ENCODE measurements around the gene HOXB2. TPM values are rescaled to one million over a fixed set of nuclear protein-coding genes. Genes with fewer than 3 reads are reported as not detected.

Gene HOXB2
- polyA plus RNA-seq, 3 donors = 1.6 to 3.8 (median 3.3) TPM

- peaks cover 8 to 40% of the 10 kb centered on the region in 2 donors for H3K36me3 Mint-ChIP-seq
- Histone ChIP-seq H3K27ac (ENCODE audit: low read depth in 1 of 2, low read length in 2 of 2) (no peak overlapping the region), H3K4me2 (replicated peaks; ENCODE audit: extremely low read depth, low read length, poor library complexity, severe bottlenecking) (no peak overlapping the region), H3K9ac (ENCODE audit: insufficient read depth, low read length, poor library complexity, severe bottlenecking) (no peak overlapping the region), H3K9me3 (replicated peaks in 1 of 2; ENCODE audit: control insufficient read depth in 1 of 2, insufficient read depth in 1 of 2, low read length in 2 of 2) (peaks cover 0 to 14% of the 10 kb centered on the region in 2 donors), H2AFZ (ENCODE audit: insufficient read depth, low read depth, low read length, poor library complexity, severe bottlenecking) (no peak overlapping the region), H3K4me1 (ENCODE audit: control insufficient read depth in 1 of 2, insufficient read depth in 2 of 2, low read length in 2 of 2) (peaks cover 27 to 39% of the 10 kb centered on the region in 2 donors), H3K4me3 (replicated peaks in 1 of 3; ENCODE audit: low read depth in 2 of 3, low read length in 3 of 3) (no peak overlapping the region), H4K20me1 (ENCODE audit: insufficient read depth, low read length) (no peaks in the 10 kb centered on the region), H3K27me3 (ENCODE audit: control insufficient read depth in 2 of 2, insufficient read depth in 2 of 2, low read length in 2 of 2) (peaks cover 83 to 100% of the 10 kb centered on the region in 2 donors), H3K79me2 (ENCODE audit: insufficient read depth, low read length) (no peaks in the 10 kb centered on the region), H3K36me3 (replicated peaks in 1 of 2; ENCODE audit: control insufficient read depth in 1 of 2, insufficient read depth in 2 of 2, low read length in 2 of 2) (no peaks in the 10 kb centered on the region)
- H3K4me3 Mint-ChIP-seq = peak overlapping the region in 1 of 2 donors; percentile 88
- H3K9me3 Mint-ChIP-seq = peaks cover 0 to 34% (median 18%) of the 10 kb centered on the region in 7 donors
- TF ChIP-seq, protein P1, sequence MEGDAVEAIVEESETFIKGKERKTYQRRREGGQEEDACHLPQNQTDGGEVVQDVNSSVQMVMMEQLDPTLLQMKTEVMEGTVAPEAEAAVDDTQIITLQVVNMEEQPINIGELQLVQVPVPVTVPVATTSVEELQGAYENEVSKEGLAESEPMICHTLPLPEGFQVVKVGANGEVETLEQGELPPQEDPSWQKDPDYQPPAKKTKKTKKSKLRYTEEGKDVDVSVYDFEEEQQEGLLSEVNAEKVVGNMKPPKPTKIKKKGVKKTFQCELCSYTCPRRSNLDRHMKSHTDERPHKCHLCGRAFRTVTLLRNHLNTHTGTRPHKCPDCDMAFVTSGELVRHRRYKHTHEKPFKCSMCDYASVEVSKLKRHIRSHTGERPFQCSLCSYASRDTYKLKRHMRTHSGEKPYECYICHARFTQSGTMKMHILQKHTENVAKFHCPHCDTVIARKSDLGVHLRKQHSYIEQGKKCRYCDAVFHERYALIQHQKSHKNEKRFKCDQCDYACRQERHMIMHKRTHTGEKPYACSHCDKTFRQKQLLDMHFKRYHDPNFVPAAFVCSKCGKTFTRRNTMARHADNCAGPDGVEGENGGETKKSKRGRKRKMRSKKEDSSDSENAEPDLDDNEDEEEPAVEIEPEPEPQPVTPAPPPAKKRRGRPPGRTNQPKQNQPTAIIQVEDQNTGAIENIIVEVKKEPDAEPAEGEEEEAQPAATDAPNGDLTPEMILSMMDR (IDR thresholded peaks at IDR 0.05) = no peak
- no peak for DNase-seq
- H3K27me3 Mint-ChIP-seq (ENCODE audit: low read depth in 3 of 3) = peaks cover 100% of the 10 kb centered on the region in 3 donors
- peaks cover 52% of the 10 kb centered on the region for H3K4me1 Mint-ChIP-seq
- intact Hi-C loops (cut with micrococcal nuclease) = loop anchor here (5.0 kb wide), 2 partner anchors 98 to 253 kb away; no protein-coding TSS in a partner anchor
- H3K27ac Mint-ChIP-seq = no peak overlapping the region
These were observed 45.8 kb upstream of the HOXB2 start for GRCh38 chr17:48590607-48591161.

DNA sequence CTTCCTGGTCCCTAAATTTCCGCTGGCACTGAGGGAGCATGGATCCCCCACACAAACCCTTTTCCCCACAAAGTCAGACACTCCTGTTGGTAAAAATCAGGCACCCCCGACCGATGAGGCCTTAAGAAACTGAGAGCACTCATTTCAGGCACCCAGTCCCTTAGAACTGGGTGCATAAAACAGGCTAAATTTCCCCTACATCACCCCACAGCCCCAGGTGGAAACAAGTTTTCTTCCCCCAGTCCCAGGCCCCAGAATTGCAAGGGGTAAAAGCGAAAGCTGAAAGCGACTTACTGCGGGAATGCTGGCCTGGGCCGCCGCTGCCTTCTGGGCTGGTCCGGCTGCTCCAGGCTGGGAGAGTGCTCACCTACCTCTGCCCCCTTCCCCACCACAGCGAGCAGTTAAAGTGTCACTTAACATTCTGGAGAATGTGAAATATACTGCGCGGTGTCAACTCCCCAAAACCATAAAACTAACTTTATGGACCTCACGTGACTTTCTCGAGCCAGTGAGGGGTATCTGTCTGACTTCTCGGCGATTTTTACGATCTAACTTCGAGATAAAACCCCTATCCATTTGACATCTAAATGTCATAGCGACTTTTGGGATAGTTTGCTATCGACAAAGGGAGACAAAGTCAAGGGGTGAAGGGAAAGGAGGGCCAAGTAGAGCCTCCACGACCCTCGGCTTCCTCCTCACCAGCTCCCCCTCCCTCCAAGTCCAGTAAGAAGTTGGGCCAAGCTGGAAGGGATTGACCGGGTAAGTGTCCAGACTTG is 45.1 kb upstream of the HOXB2 start, which contains the start of gene HOXB3:
HOXB3 (minus strand) TSS at position 411 of the 776 bp plus-strand sequence. CDS start 37,767 bp downstream, outside the sequence.
- H3K4me2 ChIP-seq (replicated peaks; ENCODE audit: extremely low read depth, low read length, poor library complexity, severe bottlenecking) = peak within 1 kb of the TSS; percentile 57
- peaks cover 58% of the 10 kb centered on the region for H3K4me1 Mint-ChIP-seq
- no peak within 1 kb of the TSS for H3K27ac Mint-ChIP-seq
- no peak within 1 kb of the TSS for H3K4me3 ChIP-seq (replicated peaks in 1 of 3; ENCODE audit: low read depth in 2 of 3, low read length in 3 of 3)
- no peaks in the 10 kb centered on the region for H3K79me2 ChIP-seq (ENCODE audit: insufficient read depth, low read length)
- DNase-seq = no peak
- peak within 1 kb of the TSS; percentile 62 for H2AFZ ChIP-seq (ENCODE audit: insufficient read depth, low read depth, low read length, poor library complexity, severe bottlenecking)
- peaks cover 0 to 14% of the 10 kb centered on the region in 2 donors for H3K9me3 ChIP-seq (replicated peaks in 1 of 2; ENCODE audit: control insufficient read depth in 1 of 2, insufficient read depth in 1 of 2, low read length in 2 of 2)
- intact Hi-C loops (cut with micrococcal nuclease) = loop anchor here (5.0 kb wide), 2 partner anchors 98 to 253 kb away; no protein-coding TSS in a partner anchor
- H3K9ac ChIP-seq (ENCODE audit: insufficient read depth, low read length, poor library complexity, severe bottlenecking) = no peak within 1 kb of the TSS
- peaks cover 100% of the 10 kb centered on the region in 3 donors for H3K27me3 Mint-ChIP-seq (ENCODE audit: low read depth in 3 of 3)
- H3K27ac ChIP-seq (ENCODE audit: low read depth in 1 of 2, low read length in 2 of 2) = no peak within 1 kb of the TSS
- H4K20me1 ChIP-seq (ENCODE audit: insufficient read depth, low read length) = no peaks in the 10 kb centered on the region
- 2% methylated on average over 8 of the region's 23 CpGs for WGBS (ENCODE audit: insufficient coverage)
- peaks cover 8 to 40% of the 10 kb centered on the region in 2 donors for H3K36me3 Mint-ChIP-seq
- peaks cover 79 to 100% of the 10 kb centered on the region in 2 donors for H3K27me3 ChIP-seq (ENCODE audit: control insufficient read depth in 2 of 2, insufficient read depth in 2 of 2, low read length in 2 of 2)
- peak within 1 kb of the TSS; percentile 65 to 99 for H3K4me3 Mint-ChIP-seq
- H3K9me3 Mint-ChIP-seq = peaks cover 0 to 33% (median 18%) of the 10 kb centered on the region in 7 donors
- no peaks in the 10 kb centered on the region for H3K36me3 ChIP-seq (replicated peaks in 1 of 2; ENCODE audit: control insufficient read depth in 1 of 2, insufficient read depth in 2 of 2, low read length in 2 of 2)
- TF ChIP-seq, protein P1 (IDR thresholded peaks at IDR 0.05) = no peak
- H3K4me1 ChIP-seq (ENCODE audit: control insufficient read depth in 1 of 2, insufficient read depth in 2 of 2, low read length in 2 of 2) = peaks cover 33 to 45% of the 10 kb centered on the region in 2 donors

Data from CD14-positive monocyte (primary cell).